Measurements from ENCODE around the gene DNMT3A. TPM values are rescaled to one million over a fixed set of nuclear protein-coding genes. Genes with fewer than 3 reads are reported as not detected.

Gene DNMT3A
- total and polyA plus RNA-seq, 2 of the 8 experiments (the other 6 are each of a cell fraction or from before 2014, with no cell fraction given), result 33.6 to 178 TPM

GRCh38 chr2:25328152-25329085, 13.3 kb downstream of the DNMT3A start:
- no peak overlapping the region for H2BK5ac ChIP-seq (ENCODE audit: low read depth, low read length)
- no peak overlapping the region for H3K9ac ChIP-seq (replicated peaks in 1 of 4; ENCODE audit: extremely low read depth in 1 of 4, low read depth in 3 of 4, low read length in 3 of 4)
- POLR2A ChIA-PET (ENCODE audit: partially characterized antibody), result interaction anchor here (1.5 kb wide), 1 partner anchor 13 kb away, joined by 4 read pairs; no protein-coding TSS in a partner anchor

More at GRCh38 chr2:25328152-25329085, 13.3 kb downstream of the DNMT3A start:
- 93% methylated on average over 18 of the region's 27 CpGs; no CpG with 5 or more reads in 1 of the 2 experiments for WGBS, 2 experiments (ENCODE audit: extremely low coverage in 1 of 2, insufficient coverage in 1 of 2, insufficient read length in 1 of 2, insufficient replicate concordance in 2 of 2, low coverage in 1 of 2, low lambda C conversion rate in 2 of 2, missing lambda C conversion rate in 1 of 2)
- Histone ChIP-seq H3K14ac (ENCODE audit: insufficient read length) (no peak overlapping the region), H3K23ac (ENCODE audit: insufficient read length) (no peak overlapping the region), H3K23me2 (ENCODE audit: low read depth, low read length) (no peaks in the 10 kb centered on the region; the same call in 1 of the 2 replicates), H2BK20ac (ENCODE audit: low read length) (no peak overlapping the region), H2BK12ac (ENCODE audit: low read depth, low read length) (no peak overlapping the region), H3K27me3 (replicated peaks in 1 of 4; ENCODE audit: control insufficient read depth in 3 of 4, extremely low read depth in 1 of 4, insufficient read depth in 3 of 4, low read length in 3 of 4) (no peaks in the 10 kb centered on the region; a peak in 1 of 7 replicates), H3K79me2 (ENCODE audit: control insufficient read depth in 1 of 2, insufficient read depth in 2 of 2, low read length in 2 of 2) (no peaks in the 10 kb centered on the region), H3K36me3 (ENCODE audit: control insufficient read depth in 2 of 4, insufficient read depth in 4 of 4, low read length in 3 of 4) (no peaks in the 10 kb centered on the region), H3K56ac (replicated peaks; ENCODE audit: insufficient read length, low read depth, low read length) (no peak overlapping the region), H3K9me3 (ENCODE audit: insufficient read depth in 2 of 2, low read depth in 1 of 2, low read length in 1 of 2) (peaks cover 0 to 6% of the 10 kb centered on the region in 2 experiments; a peak in 2 of 4 replicates), H4K8ac (ENCODE audit: extremely low read depth, insufficient read depth, low read length) (no peak overlapping the region; the same call in 1 of the 2 replicates), H3K4ac (replicated peaks; ENCODE audit: insufficient read length, low read depth, low read length) (no peak overlapping the region), H3K27ac (ENCODE audit: low read depth, low read length) (no peak overlapping the region), H3K18ac (ENCODE audit: extremely low read depth, low read length) (no peak overlapping the region), H3K4me3 (ENCODE audit: extremely low read depth in 1 of 4, insufficient read depth in 2 of 4, low read depth in 3 of 4, low read length in 4 of 4) (no peak overlapping the region), H4K91ac (replicated peaks; ENCODE audit: insufficient read length, low read length) (no peak overlapping the region), H3K4me1 (replicated peaks in 1 of 4; ENCODE audit: control insufficient read depth in 3 of 4, insufficient read depth in 4 of 4, low read length in 3 of 4) (peaks cover 0 to 6% (median 4%) of the 10 kb centered on the region in 4 experiments; a peak in 5 of 7 replicates), H4K20me1 (replicated peaks in 1 of 2; ENCODE audit: control insufficient read depth in 1 of 2, insufficient read depth in 2 of 2, low read length in 2 of 2) (no peaks in the 10 kb centered on the region), H4K5ac (ENCODE audit: insufficient read length, low read depth, low read length) (no peak overlapping the region), H3K4me2 (ENCODE audit: insufficient read depth in 1 of 2, low read depth in 2 of 2, low read length in 2 of 2) (no peak overlapping the region), H2AK5ac (ENCODE audit: low read depth, low read length) (no peak overlapping the region), H3K79me1 (ENCODE audit: low read depth, low read length) (no peaks in the 10 kb centered on the region; the same call in 1 of the 2 replicates), H2BK120ac (replicated peaks; ENCODE audit: low read depth, low read length) (no peak overlapping the region), H2BK15ac (ENCODE audit: low read length) (no peak overlapping the region), H2AFZ (ENCODE audit: low read length) (no peak overlapping the region)
- FAIRE-seq, result no peak
- DNase-seq (ENCODE audit: low read depth in 1 of 2, low spot score in 2 of 2), result no peak
- no peak for TF ChIP-seq FOSL1 (IDR thresholded peaks at IDR 0.05; ENCODE audit: insufficient read depth, low read depth, low read length)
- TF ChIP-seq CHD1 (IDR thresholded peaks at IDR 0.05; ENCODE audit: low read depth, low read length), result no peak
- no peak for TF ChIP-seq SIRT6 (IDR thresholded peaks at IDR 0.05; ENCODE audit: low read length)
- TF ChIP-seq SP1 (IDR thresholded peaks at IDR 0.05; ENCODE audit: low read depth, low read length), result no peak
- no peak for TF ChIP-seq NANOG (IDR thresholded peaks at IDR 0.05; ENCODE audit: insufficient read depth, low read depth, low read length, poor library complexity, severe bottlenecking)
- TF ChIP-seq GTF2F1 (IDR thresholded peaks at IDR 0.05; ENCODE audit: borderline replicate concordance, low read depth, low read length), result no peak
- TF ChIP-seq EZH2 (IDR thresholded peaks at IDR 0.05; ENCODE audit: low read depth, low read length, severe bottlenecking), result no peak
- no peak for TF ChIP-seq CHD2 (IDR thresholded peaks at IDR 0.05; ENCODE audit: low read length)
- no peak for TF ChIP-seq SIX5 (IDR thresholded peaks at IDR 0.05; ENCODE audit: low read depth, low read length)
- TF ChIP-seq BCL11A (IDR thresholded peaks at IDR 0.05; ENCODE audit: low read depth in 2 of 2, low read length in 2 of 2), result no peak
- CTCF ChIA-PET (ENCODE audit: partially characterized antibody), result interaction anchor here (1.5 to 3.7 kb wide), 5 partner anchors 9 to 47 kb away, joined by 3 to 26 read pairs (median 7); no protein-coding TSS in a partner anchor
